Loucy (cell line): ENCODE results near the gene KCNJ11.

Experiments
- H2AFZ ChIP-seq: fragments of 200-600 bp; sonication (generic); 2 replicates; pipeline ENCODE4 v1.6.0; 2016; ENCODE audit warnings: antibody characterized with exemption, mild to moderate bottlenecking, low read length, moderate library complexity
- H3F3A ChIP-seq: fragments of 200-600 bp; 2 replicates; pipeline ENCODE4 v1.6.0; 2016; ENCODE audit warnings: antibody characterized with exemption, low read depth, mild to moderate bottlenecking
- H3K27me3 ChIP-seq: fragments of 200-600 bp; sonication (generic); 2 replicates; pipeline ENCODE4 v1.6.1; 2014; ENCODE audit warnings: low read length, mild to moderate bottlenecking; ENCODE audit not compliant: insufficient read depth, poor library complexity, severe bottlenecking
- H3K36me3 ChIP-seq: fragments of 200-600 bp; sonication (generic); 2 replicates; pipeline ENCODE4 v1.6.1; 2016; ENCODE audit warnings: low read length; ENCODE audit not compliant: insufficient read depth
- H3K4me1 ChIP-seq: fragments of 200-600 bp; sonication (generic); 2 replicates; pipeline ENCODE4 v1.5.1; 2014; ENCODE audit warnings: low read length, mild to moderate bottlenecking; ENCODE audit not compliant: insufficient read depth, poor library complexity, severe bottlenecking
- H3K4me2 ChIP-seq: fragments of 200-600 bp; sonication (generic); 2 replicates; pipeline ENCODE4 v1.6.0; 2014; ENCODE audit warnings: antibody characterized with exemption, low read length, low read depth, mild to moderate bottlenecking; ENCODE audit not compliant: poor library complexity, severe bottlenecking
- H3K4me3 ChIP-seq: fragments of 200-600 bp; sonication (generic); 2 replicates; pipeline ENCODE4 v1.5.1; 2014; ENCODE audit warnings: low read length, mild to moderate bottlenecking, mixed read lengths; ENCODE audit not compliant: poor library complexity, severe bottlenecking
- H3K79me2 ChIP-seq: fragments of 200-600 bp; sonication (generic); 2 replicates; pipeline ENCODE4 v1.6.1; 2014; ENCODE audit warnings: low read length; ENCODE audit not compliant: insufficient read depth
- H3K9ac ChIP-seq: fragments of 200-600 bp; sonication (generic); 2 replicates; pipeline ENCODE4 v1.6.0; 2014; ENCODE audit warnings: mild to moderate bottlenecking, low read depth, low read length, moderate library complexity; ENCODE audit not compliant: poor library complexity, severe bottlenecking
- H3K9me2 ChIP-seq: fragments of 200-600 bp; sonication (generic); replicated peaks from 2 replicates; pipeline ENCODE4 v1.6.1; 2016; ENCODE audit warnings: low read depth, low read length, mixed read lengths
- H3K9me3 ChIP-seq: fragments of 200-600 bp; sonication (generic); 2 replicates; pipeline ENCODE4 v1.6.1; 2014; ENCODE audit warnings: mild to moderate bottlenecking, antibody characterized with exemption, low read length, low read depth; ENCODE audit not compliant: insufficient read depth
- H4K20me1 ChIP-seq: fragments of 200-600 bp; sonication (generic); 2 replicates; pipeline ENCODE4 v1.6.0; 2014; ENCODE audit warnings: antibody characterized with exemption, low read length, mild to moderate bottlenecking; ENCODE audit not compliant: insufficient read depth, poor library complexity, severe bottlenecking
- EZH2phosphoT487 ChIP-seq: fragments of 200-600 bp; IDR thresholded peaks from 2 replicates; pipeline ENCODE4 v1.6.1; 2018; ENCODE audit warnings: antibody characterized with exemption, mild to moderate bottlenecking, moderate library complexity, borderline replicate concordance
- TF ChIP-seq, protein P1 (sequence below): fragments of 200-600 bp; sonication (generic); conservative IDR thresholded peaks from 2 replicates; pipeline ENCODE4 v1.5.1; 2014; ENCODE audit warnings: mild to moderate bottlenecking, antibody characterized with exemption, low read length

The KCNJ11 gene

DNA sequence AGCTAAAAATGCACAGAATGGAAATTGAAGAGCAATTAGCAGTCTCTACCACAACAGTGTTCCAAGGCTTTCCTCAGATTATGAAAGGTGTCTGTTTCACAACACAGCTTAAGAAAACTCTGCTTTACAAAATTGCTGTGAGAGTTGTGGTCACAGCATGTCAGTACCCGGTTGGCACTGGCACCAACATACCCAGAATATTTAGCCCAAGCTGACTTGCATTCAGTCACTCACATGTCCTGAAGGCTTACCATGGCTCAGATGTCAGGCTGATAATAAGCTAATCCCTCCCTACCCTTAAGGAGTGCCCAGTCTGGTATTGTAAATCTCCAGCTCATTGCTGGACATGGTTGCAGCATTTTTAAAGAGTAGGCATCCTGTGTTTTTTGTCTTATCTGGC is 22.0 kb downstream of the KCNJ11 start:
- H2AFZ ChIP-seq = no peak overlapping the region
- no peaks in the 10 kb centered on the region for H4K20me1 ChIP-seq
- H3K9ac ChIP-seq = no peak overlapping the region
- H3K4me1 ChIP-seq = no peaks in the 10 kb centered on the region
- no peak overlapping the region for H3K4me2 ChIP-seq
- H3K9me3 ChIP-seq = peaks cover 27% of the 10 kb centered on the region
- H3K4me3 ChIP-seq = no peak overlapping the region
- TF ChIP-seq, protein P1, sequence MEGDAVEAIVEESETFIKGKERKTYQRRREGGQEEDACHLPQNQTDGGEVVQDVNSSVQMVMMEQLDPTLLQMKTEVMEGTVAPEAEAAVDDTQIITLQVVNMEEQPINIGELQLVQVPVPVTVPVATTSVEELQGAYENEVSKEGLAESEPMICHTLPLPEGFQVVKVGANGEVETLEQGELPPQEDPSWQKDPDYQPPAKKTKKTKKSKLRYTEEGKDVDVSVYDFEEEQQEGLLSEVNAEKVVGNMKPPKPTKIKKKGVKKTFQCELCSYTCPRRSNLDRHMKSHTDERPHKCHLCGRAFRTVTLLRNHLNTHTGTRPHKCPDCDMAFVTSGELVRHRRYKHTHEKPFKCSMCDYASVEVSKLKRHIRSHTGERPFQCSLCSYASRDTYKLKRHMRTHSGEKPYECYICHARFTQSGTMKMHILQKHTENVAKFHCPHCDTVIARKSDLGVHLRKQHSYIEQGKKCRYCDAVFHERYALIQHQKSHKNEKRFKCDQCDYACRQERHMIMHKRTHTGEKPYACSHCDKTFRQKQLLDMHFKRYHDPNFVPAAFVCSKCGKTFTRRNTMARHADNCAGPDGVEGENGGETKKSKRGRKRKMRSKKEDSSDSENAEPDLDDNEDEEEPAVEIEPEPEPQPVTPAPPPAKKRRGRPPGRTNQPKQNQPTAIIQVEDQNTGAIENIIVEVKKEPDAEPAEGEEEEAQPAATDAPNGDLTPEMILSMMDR = no peak
- TF ChIP-seq EZH2phosphoT487 = no peak
- no peaks in the 10 kb centered on the region for H3K79me2 ChIP-seq
- no peaks in the 10 kb centered on the region for H3K9me2 ChIP-seq
- peaks cover 17% of the 10 kb centered on the region; the same call in 1 of the 2 replicates for H3K36me3 ChIP-seq
- H3K27me3 ChIP-seq = no peaks in the 10 kb centered on the region
- no peaks in the 10 kb centered on the region for H3F3A ChIP-seq

DNA sequence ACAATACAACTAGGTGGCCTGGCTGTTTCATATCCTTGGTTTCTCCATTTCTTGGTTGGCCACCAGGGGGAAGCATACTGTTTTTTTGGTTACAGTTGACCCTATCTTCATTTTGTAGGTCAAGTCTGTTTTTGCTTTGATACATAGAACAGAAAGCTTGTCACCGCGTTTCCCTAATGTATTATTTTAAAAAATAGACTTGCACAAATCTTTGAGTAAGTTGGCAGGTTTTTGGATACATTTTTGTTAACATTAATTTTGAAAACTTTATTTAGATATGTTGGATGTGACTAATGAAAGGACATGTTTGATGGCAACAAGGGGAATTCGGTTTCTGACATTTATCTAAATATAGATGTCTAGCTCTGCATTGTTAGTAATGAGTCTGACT is 33.9 kb downstream of the KCNJ11 start:
- peaks cover 3% of the 10 kb centered on the region for H4K20me1 ChIP-seq
- no peak for TF ChIP-seq EZH2phosphoT487
- TF ChIP-seq, protein P1 = peak; percentile 65
- H3K79me2 ChIP-seq = no peaks in the 10 kb centered on the region
- H3F3A ChIP-seq = peaks cover 4% of the 10 kb centered on the region
- H3K27me3 ChIP-seq = no peaks in the 10 kb centered on the region
- H3K36me3 ChIP-seq = peaks cover 3% of the 10 kb centered on the region; the same call in 1 of the 2 replicates
- no peaks in the 10 kb centered on the region for H3K9me2 ChIP-seq
- peaks cover 5% of the 10 kb centered on the region for H3K4me1 ChIP-seq
- peak overlapping the region; percentile 74 for H3K9ac ChIP-seq
- peak overlapping the region; percentile 75 for H3K4me3 ChIP-seq
- H3K9me3 ChIP-seq = no peaks in the 10 kb centered on the region
- peak overlapping the region; percentile 95; the same call in 1 of the 2 replicates for H2AFZ ChIP-seq
- peak overlapping the region; percentile 90 for H3K4me2 ChIP-seq

DNA sequence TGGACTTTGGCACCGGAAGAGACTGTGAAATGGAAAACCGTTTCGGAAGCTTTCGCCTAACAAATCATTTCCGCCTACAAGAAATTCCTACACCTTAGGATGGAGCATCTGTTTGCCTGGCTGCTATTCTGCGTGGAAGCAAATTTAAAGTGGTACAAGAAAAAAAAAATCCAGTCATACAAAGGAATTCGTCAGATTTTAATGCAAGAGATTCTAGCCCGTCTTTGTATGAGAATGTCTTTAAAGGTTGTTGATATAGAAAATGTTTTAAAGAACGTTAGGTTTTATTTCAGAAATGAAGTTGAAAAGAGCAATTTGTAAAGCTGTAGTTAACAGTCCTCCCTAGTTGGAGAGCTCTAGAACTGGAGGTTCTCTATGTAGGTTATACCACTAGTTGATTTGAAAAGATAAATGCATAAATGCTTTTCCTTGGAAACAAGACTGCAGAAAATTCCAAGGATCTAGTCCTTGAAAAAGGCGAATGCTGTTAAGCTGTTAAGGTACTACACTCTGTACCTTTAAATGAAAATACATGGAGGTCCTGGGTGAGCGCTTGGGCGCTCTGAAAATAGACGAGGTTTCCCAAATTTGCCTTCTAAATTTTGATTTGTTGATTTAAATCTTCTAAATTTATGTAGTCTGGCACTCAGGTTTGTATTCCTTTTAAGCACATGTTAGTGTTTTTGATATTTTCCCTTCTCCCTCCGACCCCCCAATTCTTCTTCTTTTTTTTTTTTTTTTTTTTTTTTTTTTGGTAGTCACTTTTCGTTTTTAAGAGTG is 34.4 kb downstream of the KCNJ11 start:
- H3K4me1 ChIP-seq = peaks cover 5% of the 10 kb centered on the region
- H2AFZ ChIP-seq = peak overlapping the region; percentile 95
- no peaks in the 10 kb centered on the region for H3K9me2 ChIP-seq
- H4K20me1 ChIP-seq = peaks cover 3% of the 10 kb centered on the region
- peak overlapping the region; percentile 74 for H3K9ac ChIP-seq
- H3K4me3 ChIP-seq = peak overlapping the region; percentile 75
- H3K79me2 ChIP-seq = no peaks in the 10 kb centered on the region
- peak overlapping the region; percentile 90 for H3K4me2 ChIP-seq
- H3F3A ChIP-seq = peaks cover 10% of the 10 kb centered on the region
- H3K36me3 ChIP-seq = peaks cover 8% of the 10 kb centered on the region; the same call in 1 of the 2 replicates
- TF ChIP-seq EZH2phosphoT487 = no peak
- TF ChIP-seq, protein P1 = no peak
- no peaks in the 10 kb centered on the region for H3K27me3 ChIP-seq
- H3K9me3 ChIP-seq = no peaks in the 10 kb centered on the region
